Measurements from ENCODE around the gene HFM1.
A peak's percentile ranks its signal among the peaks of the same experiment; 100 is the strongest.
"Not testable (repeated sequence)": the region's sequence is repeated elsewhere in the genome, so short reads cannot be mapped to it uniquely, and the experiment has no call there.

HFM1 gene

DNA sequence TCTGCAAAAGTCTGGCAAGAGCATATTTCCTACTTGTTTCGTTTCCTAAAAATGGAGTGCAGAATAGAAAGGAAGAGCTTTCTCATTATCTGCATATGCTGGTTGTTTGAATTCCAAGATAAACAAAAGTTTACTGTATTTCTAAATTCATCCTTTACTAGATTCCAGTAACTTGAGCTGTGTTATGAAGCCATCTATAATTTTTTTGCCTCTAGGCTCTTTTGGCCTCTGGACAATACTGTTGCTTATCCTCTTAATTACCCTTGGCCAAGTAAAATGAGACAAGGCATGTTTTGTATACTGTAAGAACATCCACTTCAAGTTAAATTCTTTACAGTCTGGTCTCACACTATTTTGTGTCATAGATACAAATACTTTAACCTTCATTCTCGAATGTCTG lies 45.6 kb upstream of the HFM1 start:
- no peak overlapping the region for H3K9ac ChIP-seq (ENCODE audit: low read depth, low read length, poor library complexity, severe bottlenecking)
- no peaks in the 10 kb centered on the region for H3F3A ChIP-seq (ENCODE audit: low read depth)
- no peaks in the 10 kb centered on the region for H3K9me2 ChIP-seq (replicated peaks; ENCODE audit: low read depth, low read length)
- no peaks in the 10 kb centered on the region for H3K4me1 ChIP-seq (ENCODE audit: insufficient read depth, low read length, poor library complexity, severe bottlenecking)
- H3K4me3 ChIP-seq (ENCODE audit: low read length, poor library complexity, severe bottlenecking) = no peak overlapping the region
- no peaks in the 10 kb centered on the region for H3K27me3 ChIP-seq (ENCODE audit: insufficient read depth, low read length, poor library complexity, severe bottlenecking)
- no peak overlapping the region for H3K4me2 ChIP-seq (ENCODE audit: low read depth, low read length, poor library complexity, severe bottlenecking)
- H2AFZ ChIP-seq (ENCODE audit: low read length) = no peak overlapping the region
- no peaks in the 10 kb centered on the region for H3K9me3 ChIP-seq (ENCODE audit: insufficient read depth, low read depth, low read length)
- TF ChIP-seq EZH2phosphoT487 (IDR thresholded peaks at IDR 0.05; ENCODE audit: borderline replicate concordance) = no peak
- TF ChIP-seq, protein P1, sequence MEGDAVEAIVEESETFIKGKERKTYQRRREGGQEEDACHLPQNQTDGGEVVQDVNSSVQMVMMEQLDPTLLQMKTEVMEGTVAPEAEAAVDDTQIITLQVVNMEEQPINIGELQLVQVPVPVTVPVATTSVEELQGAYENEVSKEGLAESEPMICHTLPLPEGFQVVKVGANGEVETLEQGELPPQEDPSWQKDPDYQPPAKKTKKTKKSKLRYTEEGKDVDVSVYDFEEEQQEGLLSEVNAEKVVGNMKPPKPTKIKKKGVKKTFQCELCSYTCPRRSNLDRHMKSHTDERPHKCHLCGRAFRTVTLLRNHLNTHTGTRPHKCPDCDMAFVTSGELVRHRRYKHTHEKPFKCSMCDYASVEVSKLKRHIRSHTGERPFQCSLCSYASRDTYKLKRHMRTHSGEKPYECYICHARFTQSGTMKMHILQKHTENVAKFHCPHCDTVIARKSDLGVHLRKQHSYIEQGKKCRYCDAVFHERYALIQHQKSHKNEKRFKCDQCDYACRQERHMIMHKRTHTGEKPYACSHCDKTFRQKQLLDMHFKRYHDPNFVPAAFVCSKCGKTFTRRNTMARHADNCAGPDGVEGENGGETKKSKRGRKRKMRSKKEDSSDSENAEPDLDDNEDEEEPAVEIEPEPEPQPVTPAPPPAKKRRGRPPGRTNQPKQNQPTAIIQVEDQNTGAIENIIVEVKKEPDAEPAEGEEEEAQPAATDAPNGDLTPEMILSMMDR (conservative IDR thresholded peaks at IDR 0.05; ENCODE audit: low read length) = no peak
- H3K79me2 ChIP-seq (ENCODE audit: insufficient read depth, low read length) = no peaks in the 10 kb centered on the region
- no peaks in the 10 kb centered on the region for H3K36me3 ChIP-seq (ENCODE audit: insufficient read depth, low read length)
- no peaks in the 10 kb centered on the region for H4K20me1 ChIP-seq (ENCODE audit: insufficient read depth, low read length, poor library complexity, severe bottlenecking)

DNA sequence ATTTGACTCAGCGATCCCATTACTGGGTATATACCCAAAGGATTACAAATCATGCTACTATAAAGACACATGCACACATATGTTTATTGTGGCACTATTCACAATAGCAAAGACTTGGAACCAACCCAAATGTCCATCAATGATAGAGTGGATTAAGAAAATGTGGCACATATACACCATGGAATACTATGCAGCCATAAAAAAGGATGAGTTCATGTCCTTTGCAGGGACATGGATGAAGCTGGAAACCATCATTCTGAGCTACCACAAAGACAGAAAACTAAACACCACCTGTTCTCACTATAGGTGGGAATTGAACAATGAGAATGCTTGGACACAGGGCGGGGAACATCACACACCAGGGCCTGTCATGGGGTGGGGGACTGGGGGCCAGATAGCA lies 43.1 kb upstream of the HFM1 start:
- H3K9me3 ChIP-seq (ENCODE audit: insufficient read depth, low read depth, low read length); H3K4me3 ChIP-seq (ENCODE audit: low read length, poor library complexity, severe bottlenecking); H3K4me2 ChIP-seq (ENCODE audit: low read depth, low read length, poor library complexity, severe bottlenecking); H4K20me1 ChIP-seq (ENCODE audit: insufficient read depth, low read length, poor library complexity, severe bottlenecking); H3K9ac ChIP-seq (ENCODE audit: low read depth, low read length, poor library complexity, severe bottlenecking); H3K79me2 ChIP-seq (ENCODE audit: insufficient read depth, low read length); H2AFZ ChIP-seq (ENCODE audit: low read length); H3K9me2 ChIP-seq (replicated peaks; ENCODE audit: low read depth, low read length); H3K27me3 ChIP-seq (ENCODE audit: insufficient read depth, low read length, poor library complexity, severe bottlenecking); H3F3A ChIP-seq (ENCODE audit: low read depth); H3K36me3 ChIP-seq (ENCODE audit: insufficient read depth, low read length); H3K4me1 ChIP-seq (ENCODE audit: insufficient read depth, low read length, poor library complexity, severe bottlenecking): not testable (repeated sequence)

DNA sequence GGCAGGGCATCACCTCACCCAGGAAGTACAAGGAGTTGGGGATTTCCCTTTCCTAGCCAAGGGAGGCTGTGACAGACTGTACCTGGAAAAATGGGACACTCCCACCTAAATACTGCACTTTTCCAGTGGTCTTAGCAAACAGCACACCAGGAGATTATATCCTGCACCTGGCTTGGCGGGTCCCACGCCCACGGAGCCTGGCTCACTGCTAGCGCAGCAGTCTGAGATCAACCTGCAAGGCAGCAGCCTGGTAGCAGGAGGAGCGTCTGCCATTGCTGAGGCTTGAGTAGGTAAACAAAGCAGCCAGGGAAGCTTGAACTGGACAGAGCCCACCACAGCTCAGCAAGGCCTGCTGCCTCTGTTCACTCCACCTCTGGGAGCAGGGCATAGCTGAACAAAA lies 37.3 kb upstream of the HFM1 start:
- H3K27me3 ChIP-seq (ENCODE audit: insufficient read depth, low read length, poor library complexity, severe bottlenecking); H3K9me2 ChIP-seq (replicated peaks; ENCODE audit: low read depth, low read length); H3F3A ChIP-seq (ENCODE audit: low read depth); H2AFZ ChIP-seq (ENCODE audit: low read length); H3K4me2 ChIP-seq (ENCODE audit: low read depth, low read length, poor library complexity, severe bottlenecking); H3K79me2 ChIP-seq (ENCODE audit: insufficient read depth, low read length); H3K9ac ChIP-seq (ENCODE audit: low read depth, low read length, poor library complexity, severe bottlenecking); H4K20me1 ChIP-seq (ENCODE audit: insufficient read depth, low read length, poor library complexity, severe bottlenecking); H3K9me3 ChIP-seq (ENCODE audit: insufficient read depth, low read depth, low read length); H3K36me3 ChIP-seq (ENCODE audit: insufficient read depth, low read length); H3K4me3 ChIP-seq (ENCODE audit: low read length, poor library complexity, severe bottlenecking); H3K4me1 ChIP-seq (ENCODE audit: insufficient read depth, low read length, poor library complexity, severe bottlenecking): not testable (repeated sequence)

DNA sequence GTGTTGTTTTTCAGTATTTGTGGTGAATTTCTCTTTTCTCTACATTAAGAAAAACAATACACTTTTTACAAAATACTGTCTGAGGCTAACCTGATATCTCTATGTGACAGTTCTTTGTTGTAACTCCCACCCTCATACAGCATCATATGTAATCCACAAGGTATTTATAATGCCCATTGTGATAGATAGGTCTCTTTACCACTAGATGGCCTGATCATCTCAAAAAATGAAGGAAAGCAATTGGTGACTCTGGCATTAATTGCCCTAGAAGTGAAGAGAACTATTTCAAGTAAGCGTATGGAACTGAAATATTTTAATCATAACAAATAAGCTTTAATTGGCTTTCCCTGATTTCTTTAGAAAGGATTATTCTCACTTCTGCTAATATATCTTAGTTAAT lies 36.2 kb upstream of the HFM1 start:
- no peaks in the 10 kb centered on the region for H3K4me1 ChIP-seq (ENCODE audit: insufficient read depth, low read length, poor library complexity, severe bottlenecking)
- H3K9me2 ChIP-seq (replicated peaks; ENCODE audit: low read depth, low read length) = no peaks in the 10 kb centered on the region
- no peak for TF ChIP-seq EZH2phosphoT487 (IDR thresholded peaks at IDR 0.05; ENCODE audit: borderline replicate concordance)
- TF ChIP-seq, protein P1 (conservative IDR thresholded peaks at IDR 0.05; ENCODE audit: low read length) = peak; percentile 54
- no peaks in the 10 kb centered on the region for H3K36me3 ChIP-seq (ENCODE audit: insufficient read depth, low read length)
- no peaks in the 10 kb centered on the region for H4K20me1 ChIP-seq (ENCODE audit: insufficient read depth, low read length, poor library complexity, severe bottlenecking)
- H3K9ac ChIP-seq (ENCODE audit: low read depth, low read length, poor library complexity, severe bottlenecking) = no peak overlapping the region
- H3F3A ChIP-seq (ENCODE audit: low read depth) = no peaks in the 10 kb centered on the region
- H3K4me3 ChIP-seq (ENCODE audit: low read length, poor library complexity, severe bottlenecking) = no peak overlapping the region
- H3K79me2 ChIP-seq (ENCODE audit: insufficient read depth, low read length) = no peaks in the 10 kb centered on the region
- H2AFZ ChIP-seq (ENCODE audit: low read length) = no peak overlapping the region
- H3K9me3 ChIP-seq (ENCODE audit: insufficient read depth, low read depth, low read length) = no peaks in the 10 kb centered on the region
- H3K27me3 ChIP-seq (ENCODE audit: insufficient read depth, low read length, poor library complexity, severe bottlenecking) = no peaks in the 10 kb centered on the region
- H3K4me2 ChIP-seq (ENCODE audit: low read depth, low read length, poor library complexity, severe bottlenecking) = no peak overlapping the region

Data from Loucy (cell line).